GM10266 (cell line): Measurements from ENCODE around the gene RFPL3.
"Not testable (repeated sequence)": the region's sequence is repeated elsewhere in the genome, so short reads cannot be mapped to it uniquely, and the experiment has no call there.

Experiments used
- DNase-seq: peaks from one replicate; pipeline ENCODE4 v3.0.0; 2012; ENCODE audit errors: extremely low spot score
- TF ChIP-seq, protein P1 (sequence below): IDR thresholded peaks from 2 replicates; pipeline ENCODE4 v1.5.1; 2012; ENCODE audit warnings: mild to moderate bottlenecking, low read depth; ENCODE audit not compliant: control insufficient read depth, insufficient read depth; ENCODE audit errors: missing control alignments

Gene RFPL3

GRCh38 chr22:32334660-32335365, 22.9 kb upstream of the RFPL3 start:
- DNase-seq = no peak
- TF ChIP-seq, protein P1, sequence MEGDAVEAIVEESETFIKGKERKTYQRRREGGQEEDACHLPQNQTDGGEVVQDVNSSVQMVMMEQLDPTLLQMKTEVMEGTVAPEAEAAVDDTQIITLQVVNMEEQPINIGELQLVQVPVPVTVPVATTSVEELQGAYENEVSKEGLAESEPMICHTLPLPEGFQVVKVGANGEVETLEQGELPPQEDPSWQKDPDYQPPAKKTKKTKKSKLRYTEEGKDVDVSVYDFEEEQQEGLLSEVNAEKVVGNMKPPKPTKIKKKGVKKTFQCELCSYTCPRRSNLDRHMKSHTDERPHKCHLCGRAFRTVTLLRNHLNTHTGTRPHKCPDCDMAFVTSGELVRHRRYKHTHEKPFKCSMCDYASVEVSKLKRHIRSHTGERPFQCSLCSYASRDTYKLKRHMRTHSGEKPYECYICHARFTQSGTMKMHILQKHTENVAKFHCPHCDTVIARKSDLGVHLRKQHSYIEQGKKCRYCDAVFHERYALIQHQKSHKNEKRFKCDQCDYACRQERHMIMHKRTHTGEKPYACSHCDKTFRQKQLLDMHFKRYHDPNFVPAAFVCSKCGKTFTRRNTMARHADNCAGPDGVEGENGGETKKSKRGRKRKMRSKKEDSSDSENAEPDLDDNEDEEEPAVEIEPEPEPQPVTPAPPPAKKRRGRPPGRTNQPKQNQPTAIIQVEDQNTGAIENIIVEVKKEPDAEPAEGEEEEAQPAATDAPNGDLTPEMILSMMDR = no peak

GRCh38 chr22:32335471-32335870, 22.2 kb upstream of the RFPL3 start:
- DNase-seq = no peak
- TF ChIP-seq, protein P1 = no peak

DNA sequence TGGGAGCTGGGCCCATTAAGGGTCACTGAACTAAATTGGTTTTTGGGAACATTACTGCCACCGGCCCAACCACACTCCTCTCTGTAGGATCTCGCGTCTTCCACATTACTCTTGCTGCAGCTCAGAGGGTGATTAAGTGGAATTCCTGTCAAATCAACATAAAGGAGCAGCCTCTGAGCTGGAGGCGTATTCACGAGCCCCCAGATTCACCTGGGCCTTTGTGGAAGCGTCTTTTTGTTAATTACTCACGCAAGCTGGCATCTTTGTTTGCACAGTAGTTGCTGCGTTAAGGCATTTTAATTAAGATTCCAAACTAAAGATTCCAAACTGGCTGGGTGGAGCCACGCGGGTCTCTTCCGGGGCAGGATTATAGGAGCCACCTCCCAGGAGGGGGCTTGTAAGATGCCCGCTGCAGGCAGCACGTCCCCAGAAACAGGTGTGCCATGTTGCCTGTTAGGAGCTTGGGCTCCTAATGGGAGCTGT, 21.5 kb upstream of the RFPL3 start:
- no peak for DNase-seq
- TF ChIP-seq, protein P1 = no peak

DNA sequence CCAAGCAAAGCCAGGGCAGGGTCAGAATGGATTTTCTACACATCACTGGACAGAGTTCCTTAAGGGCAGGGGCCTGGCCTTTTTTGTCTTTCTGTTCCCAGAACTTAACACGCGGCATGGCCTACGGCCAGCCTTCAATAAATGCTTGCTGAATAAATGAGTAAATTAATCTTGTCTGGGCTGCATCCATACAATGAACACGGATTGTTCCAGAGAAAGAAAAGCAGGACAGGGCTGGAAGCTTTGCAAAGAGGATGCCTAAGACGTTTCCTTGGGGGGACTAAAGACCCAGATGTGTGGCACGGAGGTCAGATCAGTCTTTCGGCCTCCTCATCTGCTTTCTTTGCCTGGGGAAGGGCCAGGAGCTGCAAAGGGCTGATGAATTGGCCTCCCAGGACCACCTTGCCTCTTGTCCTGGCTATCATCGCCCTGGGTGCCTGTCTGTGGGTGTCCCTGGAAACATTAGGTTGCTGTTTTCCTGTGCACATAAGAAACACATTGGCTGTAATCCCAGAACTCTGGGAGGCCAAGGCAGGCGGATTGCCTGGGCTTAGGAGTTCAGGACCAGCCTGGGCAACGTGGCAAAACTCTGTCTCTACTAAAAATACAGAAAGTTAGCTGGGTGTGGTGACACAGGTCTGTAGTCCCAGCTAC, 20.8 kb upstream of the RFPL3 start:
- no peak for DNase-seq
- TF ChIP-seq, protein P1 = no peak

GRCh38 chr22:32337425-32337824, 20.2 kb upstream of the RFPL3 start:
- DNase-seq = not testable (repeated sequence)

DNA sequence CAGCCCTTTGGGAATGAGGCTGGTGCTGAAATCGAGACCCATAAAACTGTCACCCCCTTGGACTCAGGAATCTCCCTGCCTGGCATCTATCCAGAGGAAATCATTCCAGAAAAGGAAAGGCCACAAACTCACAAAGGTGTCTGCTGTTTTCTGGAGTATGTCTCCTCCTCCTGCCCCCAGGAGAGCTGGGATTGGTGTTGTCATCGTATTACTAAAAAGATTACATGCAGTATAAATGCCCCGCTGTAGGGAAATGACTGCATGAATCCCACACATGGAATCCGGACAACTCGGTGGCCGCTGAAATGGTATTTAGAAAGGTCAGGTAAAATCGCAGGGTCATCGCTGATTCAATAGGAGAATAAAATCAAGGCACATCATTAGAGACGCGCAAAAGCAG, 18.9 kb upstream of the RFPL3 start:
- TF ChIP-seq, protein P1 = no peak
- DNase-seq = no peak

GRCh38 chr22:32339190-32340012, 18.3 kb upstream of the RFPL3 start:
- TF ChIP-seq, protein P1 = no peak
- DNase-seq = no peak
